GM18505 (cell line): Measurements from ENCODE around the gene PTK7.
"Not testable (repeated sequence)": the region's sequence is repeated elsewhere in the genome, so short reads cannot be mapped to it uniquely, and the experiment has no call there.

Source experiments
- ATAC-seq: cut with Tn5 transposase; IDR thresholded peaks from one replicate; pipeline ENCODE4 v1.9.1; 2021; ENCODE audit not compliant: unreplicated experiment
- POLR2A ChIP-seq: IDR thresholded peaks from 4 replicates; pipeline ENCODE4 v1.6.1; 2011; ENCODE audit warnings: borderline replicate concordance; ENCODE audit not compliant: insufficient read depth, insufficient read length; ENCODE audit errors: extremely low read depth

The PTK7 gene

GRCh38 chr6:43061861-43062260, 14.3 kb upstream of the PTK7 start:
- no peak for TF ChIP-seq POLR2A
- no peak for ATAC-seq

DNA sequence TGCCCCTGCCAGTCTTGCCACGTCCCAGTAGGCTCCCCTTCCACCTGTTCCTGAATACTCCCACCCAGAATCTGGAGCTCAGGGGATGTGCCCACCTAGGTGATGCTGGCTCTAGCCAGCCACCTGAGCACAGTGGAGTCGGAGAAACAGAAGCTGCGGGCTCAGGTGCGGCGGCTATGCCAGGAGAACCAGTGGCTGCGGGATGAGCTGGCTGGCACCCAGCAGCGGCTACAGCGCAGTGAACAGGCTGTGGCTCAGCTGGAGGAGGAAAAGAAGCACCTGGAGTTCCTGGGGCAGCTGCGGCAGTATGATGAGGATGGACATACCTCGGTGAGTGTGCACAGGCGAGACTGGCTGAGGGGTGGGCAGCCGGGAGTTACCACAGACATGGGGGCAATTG, 13.3 kb upstream of the PTK7 start:
- no peak for ATAC-seq
- no peak for TF ChIP-seq POLR2A

GRCh38 chr6:43070028-43070632, 6.0 kb upstream of the PTK7 start:
- TF ChIP-seq POLR2A: no peak
- no peak for ATAC-seq

DNA sequence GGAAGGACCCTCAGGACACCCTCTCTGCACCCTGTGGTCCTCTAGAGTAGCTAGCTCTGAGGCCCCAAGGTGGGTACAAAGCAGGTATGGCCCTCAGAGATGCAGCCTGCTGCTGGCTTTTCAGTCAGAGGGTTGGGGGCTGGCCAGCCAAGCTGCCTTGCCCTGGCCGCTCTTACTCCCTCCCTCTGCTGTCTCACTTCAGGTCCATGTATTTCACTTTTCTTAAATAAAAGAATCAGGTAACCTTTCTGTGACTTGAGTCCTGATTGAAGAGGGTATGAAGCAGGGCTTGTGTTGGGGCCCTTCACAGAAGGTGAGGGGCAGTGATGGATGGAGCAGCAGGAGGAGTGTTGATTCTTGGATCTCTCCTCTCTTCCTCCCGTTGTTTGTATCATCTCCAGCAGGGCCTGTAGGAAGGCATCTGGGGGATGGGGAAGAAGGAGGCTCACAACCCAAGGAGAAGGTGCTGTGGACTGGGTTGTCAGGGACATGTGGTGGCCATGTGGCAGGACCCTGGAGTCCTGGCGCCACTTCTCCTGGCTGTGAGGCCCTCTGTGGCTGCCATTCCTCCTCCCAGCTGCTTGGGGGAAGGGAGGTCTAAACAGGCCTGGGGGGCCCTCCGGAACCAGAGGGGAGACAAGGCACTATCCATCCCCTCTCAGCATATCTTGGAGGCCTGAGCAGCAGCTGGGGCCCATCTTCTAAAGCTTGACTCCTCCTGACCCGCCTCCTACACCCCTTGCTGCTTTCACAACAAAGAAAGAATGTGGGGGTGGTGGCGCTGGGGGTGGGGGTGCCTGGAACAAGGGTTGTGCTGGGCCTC, 1.1 kb upstream of the PTK7 start:
- TF ChIP-seq POLR2A: no peak
- no peak for ATAC-seq

- TF ChIP-seq POLR2A: no peak
- ATAC-seq: no peak
Measured at GRCh38 chr6:43076464-43077332, 584 bp downstream of the PTK7 start.

GRCh38 chr6:43077333-43077809, 1.3 kb downstream of the PTK7 start:
- TF ChIP-seq POLR2A: no peak
- no peak for ATAC-seq

GRCh38 chr6:43077981-43078511, 1.9 kb downstream of the PTK7 start:
- ATAC-seq: no peak
- no peak for TF ChIP-seq POLR2A

GRCh38 chr6:43078691-43079090, 2.6 kb downstream of the PTK7 start:
- no peak for TF ChIP-seq POLR2A
- no peak for ATAC-seq

DNA sequence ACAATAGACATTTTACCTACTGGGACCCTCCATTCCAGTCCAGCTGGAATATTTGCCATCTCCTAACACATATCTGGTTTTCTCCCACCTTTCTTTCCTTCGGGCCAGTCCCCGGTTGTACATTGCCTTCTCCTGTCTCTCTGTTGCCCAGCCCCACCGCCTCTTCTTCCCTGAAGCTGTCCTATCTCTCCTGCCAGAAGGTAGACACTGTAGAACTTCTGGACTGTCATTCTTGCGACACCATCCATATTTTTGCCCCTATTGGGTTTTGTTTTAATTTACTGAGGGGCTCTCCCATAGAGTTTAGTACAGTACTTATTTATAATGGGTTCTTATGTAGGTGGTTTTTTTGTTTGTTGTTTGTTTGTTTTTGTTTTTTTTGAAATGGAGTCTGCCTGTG, 4.9 kb downstream of the PTK7 start:
- TF ChIP-seq POLR2A: no peak

DNA sequence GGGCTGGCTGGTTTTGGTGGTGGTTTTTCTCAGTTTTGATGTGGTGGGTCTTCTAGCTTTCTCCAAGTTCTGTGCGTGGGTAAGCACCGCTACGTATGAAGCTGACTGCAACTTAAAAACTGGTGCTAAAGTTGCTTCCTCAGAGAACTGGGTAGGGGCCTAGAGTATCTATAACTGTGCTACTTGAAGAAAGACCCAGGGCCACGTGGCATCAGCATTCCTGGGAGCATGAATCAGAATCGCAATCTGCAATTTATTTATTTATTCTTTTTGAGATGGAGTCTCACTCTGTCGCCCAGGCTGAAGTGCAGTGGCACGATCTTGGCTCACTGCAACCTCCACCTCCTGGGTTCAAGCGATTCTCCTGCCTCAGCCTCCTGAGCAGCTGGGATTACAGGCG, 5.8 kb downstream of the PTK7 start:
- not testable (repeated sequence) for ATAC-seq

More for the DNA sequence above, 4.9 kb downstream of the PTK7 start:
- ATAC-seq: no peak

DNA sequence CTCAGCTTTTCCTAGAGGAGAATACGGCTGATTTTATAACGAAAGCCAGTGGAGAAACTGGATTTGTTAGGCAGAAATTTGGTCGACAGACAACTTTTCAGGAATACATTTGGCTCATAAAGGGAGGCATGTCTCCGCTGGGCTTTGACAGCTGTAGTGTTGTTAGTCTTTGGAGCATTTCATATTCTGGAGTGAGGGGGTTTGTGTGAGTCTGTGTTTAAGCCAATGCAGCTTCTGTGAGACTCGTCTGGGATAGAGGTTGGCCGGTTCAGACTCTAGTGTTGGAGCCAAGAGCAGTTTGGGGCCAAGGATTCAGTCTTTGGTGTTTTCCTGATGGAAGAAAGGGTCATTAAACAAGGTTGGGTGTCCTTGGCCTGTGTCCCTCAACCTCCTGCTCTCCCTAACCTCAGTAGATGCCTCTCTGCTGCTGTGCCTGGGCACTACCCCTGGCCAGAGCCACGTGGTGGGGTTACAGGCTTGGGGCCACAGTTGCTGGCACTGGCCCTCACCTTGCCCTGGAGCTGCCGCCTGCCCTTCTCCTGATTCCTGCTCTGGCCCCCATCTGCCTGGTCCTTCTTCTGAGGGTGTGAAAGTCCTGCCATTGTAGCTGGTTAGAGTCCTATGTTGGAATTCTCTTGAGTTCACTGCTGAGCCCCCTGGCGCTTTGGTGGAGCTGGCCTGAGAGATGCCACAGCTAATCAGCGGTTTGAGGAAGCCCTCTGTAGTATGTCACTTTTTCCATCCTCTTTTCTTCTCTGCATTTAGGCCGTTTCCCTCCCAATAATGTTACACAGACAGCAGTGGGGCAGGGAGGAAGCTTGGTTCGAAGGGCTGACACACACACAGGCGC, 6.9 kb downstream of the PTK7 start:
- no peak for TF ChIP-seq POLR2A
- no peak for ATAC-seq

DNA sequence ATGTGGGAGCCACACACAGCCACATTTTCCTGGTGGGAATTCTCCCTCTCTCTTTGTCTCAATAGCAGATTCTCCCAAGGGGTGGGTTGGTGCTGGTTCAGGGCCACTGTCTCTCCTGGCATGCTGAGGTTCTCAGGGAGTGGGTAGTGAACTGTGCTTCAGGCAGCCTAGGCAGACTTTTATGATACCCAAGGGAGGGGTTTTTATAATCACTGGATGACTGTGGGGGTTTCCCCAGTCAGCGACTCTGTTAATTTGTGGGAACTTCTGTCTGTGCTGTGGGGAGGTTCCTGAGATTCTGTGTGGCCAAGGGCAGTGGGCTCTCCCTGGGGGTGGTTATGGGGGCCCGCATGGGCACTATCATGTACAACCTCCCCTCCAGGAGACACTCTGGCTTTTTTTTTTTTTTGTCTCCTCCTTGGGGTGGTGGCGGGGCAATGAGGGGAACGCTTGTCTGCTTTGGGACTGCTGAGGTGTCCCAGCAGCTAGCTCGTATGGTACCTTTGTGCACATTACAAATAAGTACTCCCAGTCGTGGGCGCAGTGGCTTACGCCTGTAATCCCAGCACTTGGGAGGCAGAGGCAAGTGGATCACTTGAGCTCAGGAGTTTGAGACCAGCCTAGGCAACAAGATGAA, 10.0 kb downstream of the PTK7 start:
- ATAC-seq: no peak
- no peak for TF ChIP-seq POLR2A

GRCh38 chr6:43088654-43089056, 12.5 kb downstream of the PTK7 start:
- TF ChIP-seq POLR2A: no peak
- no peak for ATAC-seq

- ATAC-seq: no peak
- TF ChIP-seq POLR2A: no peak
Measured at GRCh38 chr6:43089467-43089866, 13.4 kb downstream of the PTK7 start.
